Body of pancreas (tissue), 4 donors: ENCODE data around the gene KCNAB1.

Experiments used
- CTCF ChIP-seq, 7 experiments: fragments of 450-650 bp in 4 of 7; fragments of 200-600 bp in 3 of 7; sonication (generic) in 3 of 7; IDR thresholded peaks; one replicate each; pipeline ENCODE4 v1.5.1; 2016 to 2019; ENCODE audit warnings: antibody characterized with exemption in 7 of 7
- POLR2A ChIP-seq, 3 donors: fragments of 450-650 bp; IDR thresholded peaks; one replicate each; pipeline ENCODE4 v1.6.1; 2016; ENCODE audit warnings: antibody characterized with exemption in 3 of 3, mild to moderate bottlenecking in 2 of 3

GRCh38 chr3:156148345-156148945 is 28.1 kb downstream of the KCNAB1 start:
- TF ChIP-seq CTCF (IDR thresholded peaks at IDR 0.05) (no peak), POLR2A (IDR thresholded peaks at IDR 0.05) (no peak)
